Suppressor macrophage (primary cell): ENCODE measurements around the gene PLA2G4B.

ENCODE experiments used
- DNase-seq, 4 experiments: peaks; one replicate each; pipeline ENCODE4 v3.0.0-alpha.2; 2020 to 2022

PLA2G4B gene

DNA sequence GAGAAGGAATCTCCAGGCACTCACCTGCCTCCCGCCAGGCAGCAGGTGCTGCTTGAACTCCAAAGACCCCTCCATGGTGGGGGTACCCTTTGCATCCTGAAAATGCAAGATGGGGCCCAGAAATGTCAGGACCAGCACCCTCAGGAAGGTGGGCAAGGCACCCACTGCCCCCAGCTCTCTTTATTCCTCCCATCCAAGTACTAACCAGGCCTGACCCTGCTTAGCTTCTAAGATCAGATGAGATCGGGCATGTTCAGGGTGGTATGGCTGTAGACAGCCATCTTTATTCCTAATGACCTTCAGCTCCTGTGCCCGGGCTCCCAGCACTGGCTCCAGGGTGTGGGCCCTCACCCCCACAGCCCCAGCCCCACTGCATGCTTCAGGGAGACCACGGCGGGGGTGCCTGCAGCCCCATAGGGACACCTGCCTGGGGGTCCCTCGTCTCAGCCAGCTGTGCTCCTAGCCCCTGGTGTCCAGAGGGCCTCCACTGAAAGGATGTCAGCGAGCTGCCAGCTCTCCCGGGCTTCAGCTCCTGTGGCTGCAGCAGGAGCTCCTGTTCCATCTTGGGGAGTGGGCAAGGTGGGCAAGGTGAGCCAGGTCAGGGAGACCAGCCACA is 13.2 kb downstream of the PLA2G4B start:
- DNase-seq = no peak

- DNase-seq = no peak
Observed at GRCh38 chr15:41852736-41853590, 14.3 kb downstream of the PLA2G4B start.

DNA sequence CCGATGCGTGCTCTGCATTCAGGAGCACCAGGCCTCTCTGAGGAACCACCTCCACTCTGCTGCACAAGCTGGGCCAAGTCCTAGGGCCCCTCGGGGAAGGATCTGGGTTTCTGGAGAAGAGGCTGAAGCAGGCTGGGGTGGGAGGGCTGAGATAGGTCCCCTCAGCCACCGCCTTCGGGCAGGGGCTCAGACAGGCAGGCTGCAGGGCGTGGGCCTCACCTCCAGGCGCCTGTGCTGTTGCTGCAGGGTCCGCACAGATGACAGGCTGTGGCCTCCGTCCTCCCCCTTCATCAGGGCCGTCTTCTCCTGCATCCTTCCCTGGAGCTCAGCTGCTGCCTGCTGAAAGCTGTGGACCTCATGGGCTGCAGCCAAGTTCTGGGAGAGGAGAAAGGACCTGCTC is 15.2 kb downstream of the PLA2G4B start:
- DNase-seq = no peak

- no peak for DNase-seq
Observed at GRCh38 chr15:41854443-41854842, 15.8 kb downstream of the PLA2G4B start.

- no peak for DNase-seq
Observed at GRCh38 chr15:41855261-41855961, 16.8 kb downstream of the PLA2G4B start.

GRCh38 chr15:41856262-41856661 is 17.6 kb downstream of the PLA2G4B start:
- DNase-seq = no peak

- no peak for DNase-seq
Observed at GRCh38 chr15:41856716-41857115, 18.1 kb downstream of the PLA2G4B start.

DNA sequence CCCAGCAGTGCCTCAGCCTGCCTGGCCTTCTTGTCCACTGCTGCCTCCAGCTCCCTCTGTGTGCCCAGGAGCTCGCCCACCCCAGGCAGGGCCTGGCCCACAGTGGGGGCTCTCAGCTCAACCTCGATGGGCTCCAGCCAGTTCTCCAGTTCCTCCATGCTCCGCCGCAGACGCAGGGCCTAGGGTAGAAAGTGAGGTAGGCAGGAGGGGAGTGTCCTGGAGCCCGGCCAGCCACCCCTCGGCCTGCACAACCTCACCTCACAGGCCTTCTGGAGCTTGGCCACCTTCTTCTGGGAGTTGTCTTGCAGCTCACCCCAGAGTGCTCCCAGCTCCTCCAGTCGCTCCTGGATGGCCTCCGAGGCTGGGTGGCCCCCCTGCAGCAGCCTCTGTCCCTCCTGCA is 18.7 kb downstream of the PLA2G4B start:
- DNase-seq = no peak

GRCh38 chr15:41858756-41859155 is 20.1 kb downstream of the PLA2G4B start:
- no peak for DNase-seq

DNA sequence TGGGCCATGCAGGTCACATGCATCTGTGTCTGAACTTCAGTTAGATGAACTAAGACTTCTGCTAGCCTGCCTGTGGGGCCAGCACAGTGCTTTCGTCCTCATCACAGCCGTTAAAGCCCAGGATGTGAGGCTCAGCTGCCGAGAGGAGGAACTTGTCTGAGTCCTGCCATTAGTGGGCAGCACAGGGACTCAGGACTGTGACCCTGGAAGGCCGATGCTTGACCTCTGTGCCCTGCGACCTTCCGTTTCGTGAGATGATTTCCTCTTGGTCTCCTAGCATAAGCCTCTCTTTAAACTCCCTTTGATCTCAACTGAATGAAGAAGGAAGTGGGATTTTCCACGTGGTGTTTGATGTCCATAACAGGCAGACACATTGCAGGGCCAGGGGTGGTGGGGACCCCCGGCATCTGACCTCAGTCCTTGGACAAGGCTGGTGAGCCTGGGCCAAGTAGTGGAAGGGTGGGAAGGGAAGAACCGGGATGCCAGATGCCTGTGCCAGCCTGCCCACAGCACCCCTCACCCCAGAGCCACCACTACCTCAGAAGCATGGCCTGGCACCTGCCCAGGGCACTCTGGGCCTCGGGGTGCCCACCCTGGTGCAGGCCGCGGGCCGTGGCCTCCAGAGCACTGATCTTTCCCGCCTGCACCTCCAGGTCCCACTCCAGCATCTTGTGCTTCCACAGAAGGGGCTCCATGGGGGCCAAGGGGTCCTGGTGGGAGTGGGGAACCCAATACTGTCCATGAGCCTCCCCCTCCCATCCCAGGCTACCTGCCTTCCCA is 21.6 kb downstream of the PLA2G4B start:
- peak; percentile 59 to 82 (median 76) for DNase-seq

DNA sequence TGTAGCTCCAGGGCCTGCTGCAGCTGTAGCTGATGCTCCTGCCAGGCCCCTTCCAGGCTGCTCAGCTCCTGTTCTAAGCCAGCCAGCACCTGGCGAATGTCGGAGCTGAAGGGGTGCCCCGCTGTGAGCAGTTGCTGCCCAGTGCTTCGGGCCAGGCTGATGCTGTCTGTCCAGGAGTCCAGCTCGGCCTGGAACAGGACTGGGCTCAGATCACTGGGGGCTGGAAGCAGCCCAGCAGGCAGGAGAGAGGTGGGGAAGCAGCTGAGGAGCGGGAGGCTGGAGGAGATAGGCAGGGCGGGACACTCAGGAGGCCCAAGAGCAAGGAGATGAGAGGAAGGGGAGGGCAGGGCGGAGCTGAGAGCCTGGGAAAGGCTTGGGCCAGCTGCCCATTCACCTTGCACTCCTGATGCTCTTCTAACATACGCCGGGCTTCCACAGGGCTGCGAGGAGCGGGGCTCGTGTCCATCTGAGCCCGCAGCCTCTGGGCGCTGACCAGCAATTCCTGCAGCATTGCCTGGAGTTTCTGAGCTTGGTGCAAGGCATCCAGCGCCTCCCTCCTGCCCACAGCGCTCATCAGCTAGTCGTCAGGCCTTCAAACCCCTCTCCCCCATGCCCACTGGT is 23.2 kb downstream of the PLA2G4B start:
- no peak for DNase-seq

- no peak for DNase-seq
Observed at GRCh38 chr15:41862515-41863116, 24.0 kb downstream of the PLA2G4B start.

DNA sequence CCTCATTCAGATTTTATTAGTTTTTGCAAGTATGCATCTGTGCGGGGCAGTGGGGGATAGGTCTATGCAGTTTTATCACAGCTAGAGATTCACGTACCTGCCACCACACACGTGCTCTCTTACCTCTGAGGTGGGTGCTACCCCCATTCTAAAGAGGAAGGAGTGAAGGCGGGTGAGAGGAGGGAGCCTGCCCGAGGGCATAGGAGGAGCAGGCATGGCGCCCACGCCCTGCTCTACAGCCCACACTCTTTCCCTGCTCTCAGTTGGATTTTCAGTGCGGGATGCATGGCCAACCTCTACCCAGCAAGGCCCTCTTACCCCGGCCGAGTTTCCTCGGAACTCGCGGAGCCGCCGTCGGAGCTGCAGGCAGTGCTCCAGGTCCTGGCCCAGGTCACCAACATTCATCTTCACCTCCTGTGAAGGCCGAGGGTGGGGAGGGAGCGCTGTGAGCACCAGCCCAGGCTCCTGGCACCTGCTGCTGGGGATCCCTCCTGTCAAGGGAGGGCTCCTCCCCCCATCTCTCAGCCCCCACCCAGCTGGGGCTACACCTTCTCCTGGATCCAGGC is 26.9 kb downstream of the PLA2G4B start:
- DNase-seq = no peak

DNA sequence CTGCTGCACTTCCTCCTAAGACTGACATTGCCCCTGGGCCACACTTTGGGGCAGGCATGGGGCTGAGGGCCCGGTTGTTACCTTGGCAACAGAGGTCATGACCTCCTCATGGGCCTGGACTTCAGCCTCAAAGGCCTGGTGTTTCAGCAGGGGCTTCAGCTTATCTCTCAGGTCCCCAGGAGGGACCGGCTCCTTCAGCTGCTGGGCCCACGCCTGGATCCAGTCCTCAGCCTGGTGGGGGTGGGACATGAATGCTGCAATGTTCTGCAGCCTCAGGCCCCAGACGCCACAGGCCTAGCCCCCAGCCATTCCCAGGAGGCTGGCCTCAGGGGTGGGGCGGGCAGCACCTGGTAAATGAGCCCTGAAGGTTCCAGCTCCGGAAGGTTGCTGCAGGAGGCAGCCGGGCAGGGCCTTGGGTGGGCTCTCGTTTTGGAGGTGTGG is 27.6 kb downstream of the PLA2G4B start:
- no peak for DNase-seq

DNA sequence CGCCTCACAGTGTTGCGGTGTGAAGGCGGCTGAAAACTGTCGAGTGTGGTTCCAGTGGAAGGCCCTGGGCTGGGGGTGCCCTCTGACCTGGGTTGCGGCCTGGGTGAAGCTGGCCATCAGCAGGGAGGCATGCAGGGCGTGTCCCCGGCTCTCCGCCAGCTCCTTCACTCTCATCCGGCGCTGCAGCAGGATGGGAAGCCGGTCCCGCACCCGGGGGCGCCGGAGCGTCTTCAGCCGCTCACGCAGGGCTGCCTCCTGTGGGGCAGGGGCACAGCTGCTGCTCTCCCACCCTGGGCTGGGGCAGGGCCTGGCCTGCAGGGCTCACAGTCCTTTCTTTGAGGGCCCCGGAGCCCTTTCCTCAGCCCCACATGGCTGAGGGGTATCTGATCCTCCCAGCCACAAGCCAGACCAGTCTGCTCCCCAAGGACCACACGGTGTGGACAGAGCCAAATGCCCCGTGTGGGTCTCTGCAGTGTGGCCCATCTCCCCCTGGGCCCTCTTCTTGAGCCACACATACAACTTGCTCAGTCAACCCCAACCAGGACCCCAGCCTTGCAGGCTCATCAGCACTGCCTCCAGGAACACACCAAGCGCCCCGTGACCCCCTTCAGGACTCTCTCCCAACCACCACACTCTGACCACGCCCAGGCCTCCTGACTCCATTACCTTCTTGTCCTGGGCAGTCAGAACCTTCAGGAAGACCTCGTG is 28.4 kb downstream of the PLA2G4B start:
- no peak for DNase-seq

GRCh38 chr15:41868321-41868720 is 29.7 kb downstream of the PLA2G4B start:
- DNase-seq = no peak

DNA sequence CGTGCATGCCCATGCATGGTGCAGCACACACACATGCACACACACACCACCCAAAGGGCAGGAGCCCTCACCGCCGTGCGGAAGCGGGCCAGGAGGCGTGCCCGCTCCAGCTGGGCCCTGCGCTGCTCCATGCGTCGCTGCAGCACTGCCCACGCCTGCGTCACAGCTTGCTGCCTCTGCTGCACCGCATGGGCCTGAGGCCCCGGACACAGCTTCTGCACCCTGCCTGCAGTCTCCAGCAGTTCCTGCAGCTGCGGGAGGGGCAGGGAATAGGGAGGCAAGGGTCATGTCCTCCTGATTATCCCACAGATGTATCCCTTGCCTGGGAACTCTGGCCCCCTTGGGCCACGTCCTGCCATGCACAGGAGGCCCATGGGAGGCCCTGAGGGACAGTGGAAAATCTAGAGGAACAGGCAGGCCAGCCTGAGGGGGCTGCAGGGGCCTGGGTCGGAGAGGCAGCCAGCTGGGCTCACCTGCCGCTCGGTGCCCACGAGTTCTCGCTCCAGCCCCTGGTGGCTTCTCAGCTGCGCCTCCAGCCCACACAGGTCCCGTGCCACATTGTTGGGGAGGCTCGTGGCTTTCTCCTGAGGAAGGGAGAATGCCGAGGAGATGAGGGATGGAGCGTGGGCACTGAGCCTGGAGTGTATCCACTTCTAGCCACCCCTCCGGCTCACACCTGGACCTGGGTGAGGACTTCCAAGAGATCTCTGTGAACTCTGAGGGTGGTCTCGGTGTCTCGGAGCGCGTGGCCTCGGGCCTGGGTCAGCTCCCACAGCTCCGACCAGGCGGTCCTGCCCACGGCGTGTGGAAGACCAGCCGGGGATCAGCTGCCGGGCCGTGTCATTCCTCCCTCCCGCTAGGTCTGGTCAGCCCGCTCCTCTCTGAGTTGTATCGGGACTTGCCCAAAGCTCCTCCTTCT is 31.4 kb downstream of the PLA2G4B start:
- no peak for DNase-seq

GRCh38 chr15:41870689-41871081 is 32.0 kb downstream of the PLA2G4B start:
- no peak for DNase-seq

DNA sequence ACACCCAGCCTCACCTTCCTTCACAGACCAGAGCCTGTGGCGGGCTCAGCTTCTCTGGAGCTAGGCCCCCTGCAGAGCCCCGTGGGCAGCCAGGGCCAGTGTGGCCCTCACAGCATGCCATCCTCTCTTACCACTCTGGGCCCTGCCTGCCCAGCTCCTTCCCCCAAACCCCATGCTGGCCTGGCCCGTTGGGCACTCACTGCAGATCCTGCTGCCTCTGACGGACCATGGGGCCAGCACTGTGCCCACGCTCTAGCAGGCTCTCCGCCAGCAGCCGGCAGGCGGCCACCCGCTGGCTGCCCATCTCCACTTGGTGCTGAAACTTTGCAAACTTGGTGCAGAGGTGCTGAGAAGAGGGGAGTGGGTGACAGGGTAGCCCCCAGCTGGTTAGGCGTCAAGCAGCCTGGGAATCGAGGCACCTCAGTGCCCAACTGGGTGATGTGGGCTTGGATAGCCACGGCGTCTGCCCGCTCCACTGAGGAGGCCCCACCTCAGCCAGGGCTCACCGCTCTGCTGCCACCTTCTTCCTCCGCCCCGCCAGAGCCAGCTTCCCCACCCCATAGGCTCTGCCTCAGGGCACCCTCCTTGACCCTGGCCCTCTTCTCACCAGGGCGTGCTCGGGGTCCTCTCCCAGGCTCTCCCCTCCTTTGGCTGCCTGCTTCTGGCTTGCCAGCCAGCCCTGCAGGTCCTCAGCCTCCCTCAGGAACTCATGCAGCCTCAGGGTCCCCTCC is 32.7 kb downstream of the PLA2G4B start:
- DNase-seq = no peak
